ENCODE measurements around the gene ADRA2C.
A peak's percentile ranks its signal among the peaks of the same experiment; 100 is the strongest.

ADRA2C gene

DNA sequence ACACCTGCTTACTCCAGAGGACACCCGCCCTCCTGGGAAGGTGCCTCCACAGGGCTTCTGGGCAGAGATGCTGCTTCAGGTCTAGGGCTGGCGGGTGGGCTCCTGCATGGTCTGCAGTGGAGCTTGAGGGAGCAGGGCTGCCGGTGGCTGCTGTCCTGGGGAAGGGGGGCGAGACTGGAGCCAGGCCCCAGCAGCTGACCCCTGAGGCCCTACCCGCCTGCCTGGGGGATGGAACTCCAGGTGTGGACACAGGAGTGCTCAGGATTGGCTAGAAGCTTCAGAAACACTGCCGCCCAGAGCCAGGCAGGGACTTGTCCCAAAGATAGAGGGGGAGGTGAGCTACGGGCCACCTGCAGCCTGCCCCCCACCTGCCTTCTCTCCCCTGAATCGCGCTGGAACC lies 33.0 kb upstream of the ADRA2C start:
- no peak for DNase-seq (ENCODE audit: low read depth)

DNA sequence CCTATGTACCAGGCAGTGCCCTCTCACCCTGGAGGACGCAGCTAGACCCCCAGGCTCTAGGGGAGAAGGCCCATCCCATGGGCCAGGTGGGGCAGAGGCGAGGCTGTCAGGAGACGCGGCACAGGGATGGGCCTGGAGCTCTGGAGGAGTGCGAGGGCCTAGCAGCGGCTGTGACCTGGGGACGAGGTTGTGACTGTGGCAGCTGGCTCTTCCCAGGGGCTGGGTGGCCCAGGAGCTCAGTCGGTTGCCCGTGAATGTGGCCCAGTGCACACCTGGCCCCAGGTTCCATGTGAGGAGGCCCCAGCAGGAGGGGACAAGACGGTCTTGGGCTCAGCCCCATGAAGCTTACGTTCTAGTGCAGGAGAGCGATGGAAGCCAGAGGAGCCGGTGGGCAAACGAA lies 31.0 kb upstream of the ADRA2C start:
- no peak for DNase-seq (ENCODE audit: low read depth)

DNA sequence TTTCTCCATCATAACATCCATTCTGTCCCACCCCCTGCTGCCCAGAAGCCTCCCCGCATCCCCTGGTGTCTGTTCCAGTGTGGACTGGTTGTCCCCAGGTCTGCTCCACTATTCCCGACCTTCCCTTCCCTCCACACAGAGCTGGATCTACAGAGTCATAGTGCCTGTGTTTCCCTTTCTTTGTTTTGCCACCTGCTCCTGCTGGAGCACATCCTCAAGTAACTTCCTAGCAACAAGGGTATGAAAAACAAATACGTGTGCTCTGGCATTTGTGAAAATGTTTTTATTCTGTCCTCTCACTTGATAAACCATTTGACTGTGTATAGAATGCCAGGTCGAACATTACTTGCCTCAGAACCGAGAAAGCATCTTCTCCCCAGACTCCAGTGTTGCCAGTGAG lies 29.9 kb upstream of the ADRA2C start:
- DNase-seq (ENCODE audit: low read depth): no peak

DNA sequence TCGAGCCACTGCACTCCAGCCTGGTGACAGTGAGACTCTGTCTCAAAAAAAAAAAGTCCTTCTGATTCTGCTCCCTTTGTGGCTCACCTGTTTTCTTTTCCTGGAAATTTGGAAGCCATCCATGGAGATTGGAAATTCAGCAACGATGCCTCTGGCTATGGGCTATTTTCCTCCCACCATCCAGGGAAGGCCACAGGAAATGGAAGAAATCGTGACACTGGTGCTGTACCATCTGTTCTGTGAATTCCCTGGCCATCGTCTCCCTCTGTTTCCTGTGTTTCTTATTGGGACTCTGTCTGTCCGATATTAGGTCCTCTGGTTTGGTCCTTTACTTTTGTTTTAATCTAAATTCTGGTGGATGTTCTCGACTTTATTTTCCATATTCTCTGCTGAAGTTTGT lies 29.4 kb upstream of the ADRA2C start:
- no peak for DNase-seq (ENCODE audit: low read depth)

DNA sequence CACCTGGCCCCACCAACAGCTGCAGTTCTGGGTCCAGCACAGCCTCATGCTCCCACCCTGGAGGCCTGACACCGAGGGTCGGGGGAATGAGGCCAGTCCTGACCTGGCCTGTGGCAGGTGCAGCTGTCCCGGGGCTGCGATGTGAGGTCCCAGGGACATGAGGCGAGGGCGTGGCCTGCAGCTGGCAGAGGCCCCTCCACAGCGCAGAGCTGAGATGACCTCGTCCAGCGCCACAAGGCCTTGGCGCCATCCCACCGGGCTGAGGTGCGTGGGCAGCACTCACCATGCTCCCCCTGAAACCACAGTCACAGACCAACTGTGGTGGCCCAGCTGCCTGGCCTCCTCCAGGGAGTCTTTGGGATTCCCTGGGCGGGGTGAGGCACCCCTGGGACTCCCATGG lies 26.6 kb upstream of the ADRA2C start:
- DNase-seq (ENCODE audit: low read depth): no peak

DNA sequence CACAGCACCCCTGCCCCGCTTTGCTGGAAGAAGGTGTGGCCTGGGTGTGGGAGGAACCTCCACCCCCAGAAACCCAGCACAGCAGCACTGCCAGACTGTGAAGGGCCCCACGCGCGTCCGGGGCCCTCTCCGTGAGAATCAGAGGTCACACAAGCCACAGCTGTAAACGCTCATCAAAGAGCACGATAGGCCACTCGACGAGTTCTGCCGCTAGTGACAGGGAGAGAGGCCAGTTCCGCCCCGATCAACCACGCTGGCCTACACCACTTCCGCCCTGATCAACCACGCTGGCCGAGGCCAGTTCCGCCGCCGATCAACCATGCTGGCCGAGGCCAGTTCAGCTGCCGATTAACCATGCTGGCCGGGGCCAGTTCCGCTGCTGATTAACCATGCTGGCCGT lies 25.9 kb upstream of the ADRA2C start:
- DNase-seq (ENCODE audit: low read depth): peak; percentile 56

DNA sequence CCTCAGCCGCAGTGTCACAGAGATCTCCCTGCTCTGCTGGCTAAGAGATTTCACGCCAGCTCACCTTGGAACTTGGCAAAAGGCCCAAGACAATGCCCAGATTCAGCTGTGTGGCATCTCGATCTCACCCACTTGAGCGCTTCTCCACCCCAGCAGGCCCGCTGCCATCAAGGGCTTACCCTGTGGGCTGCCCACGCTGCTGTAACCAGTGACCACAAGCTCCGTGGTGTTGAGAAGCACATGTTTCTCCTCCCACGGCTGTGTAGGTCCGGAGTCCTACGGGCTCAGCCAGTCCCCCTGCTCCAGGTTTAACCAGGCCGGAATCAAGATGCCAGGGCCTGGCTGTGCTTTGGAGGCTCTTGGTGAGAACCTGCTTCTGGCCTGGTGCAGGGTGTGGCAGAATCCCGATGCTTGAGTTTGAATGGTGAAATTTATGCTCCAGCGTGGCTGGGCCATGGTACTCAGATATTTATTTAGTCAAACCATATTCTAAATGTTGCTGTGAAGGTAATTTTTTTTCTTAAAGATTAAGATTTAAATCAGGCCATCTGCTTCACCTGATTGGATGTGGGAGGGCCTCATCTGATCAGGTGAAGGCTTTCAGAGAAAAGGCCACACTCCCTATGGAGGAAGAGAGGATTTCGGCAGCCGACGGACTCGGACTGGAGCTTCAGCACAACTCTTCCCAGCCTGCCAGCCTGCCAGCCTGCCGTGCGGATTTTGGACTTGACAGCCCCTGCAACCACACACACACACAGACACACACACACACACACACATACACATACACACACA lies 24.8 kb upstream of the ADRA2C start:
- DNase-seq (ENCODE audit: low read depth): no peak

DNA sequence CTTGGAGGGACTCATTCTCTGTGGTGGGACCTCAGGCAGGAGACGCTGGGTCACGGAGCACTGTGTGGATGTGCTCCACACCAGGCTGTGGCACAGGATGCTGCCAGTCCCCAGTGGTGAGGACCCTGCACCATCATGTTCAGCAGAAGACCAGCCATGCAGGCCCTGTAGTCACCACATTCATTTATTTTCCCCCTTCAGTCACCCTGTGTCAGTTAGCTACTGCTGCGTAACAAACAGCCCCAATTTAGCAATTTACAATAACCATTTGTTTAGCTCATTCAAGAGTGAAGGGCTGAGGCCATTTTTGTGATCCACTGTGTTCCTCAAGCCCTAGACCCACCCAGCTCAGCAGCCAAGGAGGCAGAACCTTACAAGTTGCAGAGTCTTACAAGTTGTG lies 23.6 kb upstream of the ADRA2C start:
- no peak for DNase-seq (ENCODE audit: low read depth)

DNA sequence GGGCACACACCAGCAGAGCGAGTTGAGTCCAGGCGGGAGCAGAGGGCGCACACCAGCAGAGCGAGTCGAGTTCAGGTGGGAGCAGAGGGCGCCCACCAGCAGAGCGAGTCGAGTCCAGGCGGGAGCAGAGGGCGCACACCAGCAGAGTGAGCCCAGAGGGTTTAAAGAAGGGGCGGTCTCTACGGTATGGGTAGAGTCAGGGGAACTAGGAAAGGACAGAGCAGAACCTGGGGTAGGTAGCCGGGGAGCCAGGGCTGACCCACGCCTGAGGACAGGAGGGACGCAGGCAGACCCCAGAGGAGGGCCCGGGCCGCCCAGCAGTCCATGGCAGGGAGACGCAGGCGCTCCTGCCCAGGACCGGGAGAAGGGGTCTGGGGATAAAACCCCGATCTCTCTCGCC lies 22.0 kb upstream of the ADRA2C start:
- DNase-seq (ENCODE audit: low read depth): no peak

DNA sequence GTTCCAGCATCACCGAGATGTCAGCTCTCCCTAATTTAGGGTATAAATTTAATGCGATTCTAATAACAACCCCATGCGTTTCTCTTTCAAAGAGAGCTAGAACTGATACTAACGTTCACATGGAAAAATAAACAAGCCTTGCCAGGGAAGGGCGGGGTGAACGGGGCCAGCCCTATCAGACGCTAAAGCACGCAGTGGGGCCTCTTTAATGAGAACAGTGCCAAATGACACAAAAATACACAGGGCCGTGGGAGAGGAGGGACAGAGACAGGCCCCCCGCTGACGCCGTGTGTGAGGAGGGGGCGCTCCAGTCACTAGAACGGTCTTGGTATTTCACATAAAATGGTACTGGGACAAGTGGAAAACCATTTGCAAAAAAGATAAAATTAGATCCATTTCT lies 21.3 kb upstream of the ADRA2C start:
- DNase-seq (ENCODE audit: low read depth): no peak

DNA sequence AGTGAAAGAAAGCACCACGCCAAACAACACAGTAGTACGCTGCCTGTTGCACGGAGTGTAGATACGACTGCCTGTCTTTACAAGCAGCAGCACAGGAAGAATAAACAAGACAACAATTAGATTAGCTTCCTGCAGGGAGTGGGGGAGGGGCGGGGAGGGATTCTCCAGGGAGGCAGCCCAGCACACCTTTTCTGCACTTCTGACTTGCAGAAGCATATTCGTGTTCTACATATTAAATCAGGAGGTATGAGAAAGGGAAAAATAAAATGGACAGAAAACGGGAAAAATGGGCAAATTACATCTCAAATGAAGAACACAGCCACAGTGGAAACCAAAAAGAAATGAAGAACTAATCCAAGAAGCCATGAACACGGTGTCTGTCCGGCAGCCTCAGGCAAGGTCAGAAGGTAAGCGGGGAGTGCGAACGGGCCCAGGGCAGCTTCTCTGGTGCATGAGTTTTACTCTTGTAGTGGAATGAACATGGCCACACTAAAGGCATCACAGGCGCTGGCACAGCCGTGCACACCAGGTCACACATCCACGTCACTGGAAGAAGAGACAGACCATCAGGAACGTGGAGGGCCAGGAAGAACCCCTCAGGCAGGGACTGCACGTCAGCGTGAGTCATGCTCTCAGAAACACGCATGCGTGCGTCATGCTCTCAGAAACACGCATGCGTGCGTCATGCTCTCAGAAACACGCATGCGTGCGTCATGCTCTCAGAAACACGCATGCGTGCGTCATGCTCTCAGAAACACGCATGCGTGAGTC lies 20.1 kb upstream of the ADRA2C start:
- no peak for DNase-seq (ENCODE audit: low read depth)

DNA sequence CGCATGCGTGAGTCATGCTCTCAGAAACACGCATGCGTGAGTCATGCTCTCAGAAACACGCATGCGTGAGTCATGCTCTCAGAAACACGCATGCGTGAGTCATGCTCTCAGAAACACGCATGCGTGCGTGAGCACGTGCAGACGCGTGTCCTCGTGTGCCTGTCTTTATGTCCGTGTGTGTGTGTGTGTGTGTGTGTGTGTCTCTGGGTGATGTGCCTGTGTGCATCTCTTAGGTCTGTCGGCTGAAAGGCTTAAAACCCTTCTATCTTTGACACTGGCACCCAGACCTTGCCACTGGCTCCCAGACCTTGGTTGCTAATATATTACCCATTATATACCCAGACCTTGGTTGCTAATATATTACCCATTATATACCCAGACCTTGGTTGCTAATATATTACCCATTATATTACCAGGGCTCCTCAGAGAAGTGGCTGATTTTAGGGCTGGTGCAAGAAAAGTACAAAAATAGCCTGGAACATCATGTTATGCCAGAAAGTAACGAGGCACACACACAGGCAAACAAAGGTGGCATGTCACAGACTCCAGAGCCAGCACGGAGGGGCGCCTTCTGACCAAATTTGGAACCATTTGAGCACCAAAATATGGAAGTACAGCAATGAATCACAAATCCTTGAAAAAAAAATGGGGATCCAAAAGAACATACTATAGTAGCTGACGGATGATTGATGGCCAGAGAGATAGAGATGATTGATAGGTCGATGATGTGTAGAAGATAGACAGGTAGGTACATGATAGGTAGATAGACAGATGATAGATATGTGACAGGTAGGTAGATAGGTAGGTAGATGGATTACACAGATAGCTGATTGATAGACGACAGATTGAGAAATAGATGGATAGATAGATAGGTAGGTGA lies 19.2 kb upstream of the ADRA2C start:
- no peak for DNase-seq (ENCODE audit: low read depth)

DNA sequence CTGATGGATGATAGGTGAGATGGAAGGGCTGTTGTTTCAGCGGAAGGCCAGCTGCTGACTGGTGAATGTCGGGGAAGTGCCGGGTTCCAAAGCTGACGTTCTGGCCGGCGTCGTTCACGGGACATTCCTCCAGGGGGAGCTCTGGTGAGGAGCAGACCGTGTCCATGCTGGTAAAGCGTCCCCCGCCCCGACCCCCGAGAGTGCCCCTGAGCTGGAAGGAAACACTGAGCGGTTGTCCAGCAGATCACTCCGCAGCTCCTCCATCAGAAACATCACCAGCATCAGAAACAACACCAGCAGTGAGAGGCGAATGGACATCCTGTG lies 18.6 kb upstream of the ADRA2C start:
- no peak for DNase-seq (ENCODE audit: low read depth)

DNA sequence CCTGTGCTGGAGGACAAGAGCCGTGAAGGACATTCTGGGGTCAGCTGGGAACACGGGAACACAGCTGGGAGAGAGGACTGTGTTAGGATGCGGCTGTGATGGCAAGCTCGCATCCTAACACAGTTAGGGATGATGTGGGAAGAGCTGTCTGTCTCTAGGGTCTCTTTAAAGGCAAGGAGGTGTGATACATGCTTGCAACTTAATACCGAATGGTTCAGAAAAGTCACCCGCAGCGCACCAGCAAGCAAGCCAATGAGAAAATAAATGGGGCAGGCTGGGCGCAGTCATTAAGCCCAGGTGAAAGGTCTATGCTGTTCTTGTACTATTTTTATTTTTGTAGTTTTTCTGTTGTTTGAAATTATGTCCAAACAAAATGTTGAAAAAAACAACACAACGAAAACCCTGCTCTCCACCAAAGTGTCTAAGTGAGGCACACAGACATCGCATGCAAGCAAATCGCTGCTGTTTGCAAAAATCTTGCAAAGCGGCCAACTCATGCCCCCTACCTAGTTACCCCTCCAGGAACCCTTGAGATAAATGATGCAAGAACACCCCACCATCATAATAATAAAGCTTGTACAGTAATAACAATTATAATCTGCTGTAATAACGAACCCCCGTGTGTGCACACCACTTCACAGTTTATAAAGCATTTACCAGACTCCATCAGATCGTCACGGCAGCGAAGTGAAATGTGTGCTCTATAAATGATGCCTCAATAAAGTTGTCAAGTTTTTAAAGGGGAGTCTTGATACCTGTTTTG lies 17.9 kb upstream of the ADRA2C start:
- DNase-seq (ENCODE audit: low read depth): no peak

DNA sequence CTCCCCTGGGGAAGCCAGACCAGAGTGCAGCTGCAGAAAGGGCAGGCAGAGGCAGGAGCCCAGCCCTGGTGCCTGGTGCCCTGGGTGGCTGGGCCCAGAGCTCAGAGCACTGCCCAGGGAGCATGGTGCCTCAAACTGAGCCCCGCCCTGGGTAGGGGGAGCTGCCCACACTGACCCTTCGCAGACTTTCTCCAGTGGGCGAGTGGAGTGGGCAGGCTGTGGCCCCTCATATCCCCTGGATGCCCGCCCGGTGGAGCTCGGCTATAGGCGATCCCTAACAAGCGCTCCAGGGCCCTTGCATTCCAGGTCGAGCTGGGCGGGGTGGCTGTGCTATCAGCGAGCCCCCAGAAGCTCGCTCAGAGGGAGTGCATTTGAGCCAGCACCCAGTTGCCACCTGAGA lies 17.1 kb upstream of the ADRA2C start:
- DNase-seq (ENCODE audit: low read depth): no peak

DNA sequence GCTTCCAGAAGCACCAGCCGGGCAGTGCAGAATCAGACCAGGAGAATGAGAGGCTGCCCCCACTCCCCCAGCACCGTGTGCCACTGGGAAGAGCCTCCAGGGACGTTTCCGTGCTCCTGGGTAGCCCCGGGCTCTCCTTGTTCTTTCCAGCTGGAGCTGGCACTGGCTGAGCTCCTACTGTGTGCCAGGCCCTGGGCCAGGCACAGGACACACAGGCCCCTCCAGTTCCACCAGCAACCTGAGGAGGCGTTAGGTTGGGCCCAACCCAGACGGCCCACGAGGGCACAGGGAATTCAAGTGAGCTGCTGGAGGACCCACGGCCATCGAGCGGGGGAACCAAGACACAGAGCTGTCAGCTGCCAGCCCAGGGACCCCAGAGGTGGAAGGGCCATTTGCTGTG lies 15.9 kb upstream of the ADRA2C start:
- DNase-seq (ENCODE audit: low read depth): no peak

DNA sequence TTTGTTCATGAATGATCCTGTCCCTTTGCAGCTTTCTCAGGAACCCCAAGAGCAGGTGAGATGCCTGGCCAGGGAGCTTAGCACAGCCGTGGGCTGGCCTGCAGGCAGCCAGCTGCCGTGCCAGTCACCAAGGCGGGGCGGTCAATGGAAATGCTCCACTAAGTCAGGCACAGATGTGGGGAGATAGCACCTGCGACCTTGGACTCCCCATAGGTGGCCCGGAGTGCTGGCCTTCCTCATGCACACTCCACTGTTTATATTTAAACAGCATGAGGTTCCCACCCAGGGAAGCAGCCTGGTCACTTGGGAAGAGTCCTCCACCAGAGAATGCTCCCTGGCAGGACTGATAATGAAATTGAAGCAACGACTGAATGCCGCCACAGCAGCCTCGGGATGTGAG lies 14.2 kb upstream of the ADRA2C start:
- no peak for DNase-seq (ENCODE audit: low read depth)

DNA sequence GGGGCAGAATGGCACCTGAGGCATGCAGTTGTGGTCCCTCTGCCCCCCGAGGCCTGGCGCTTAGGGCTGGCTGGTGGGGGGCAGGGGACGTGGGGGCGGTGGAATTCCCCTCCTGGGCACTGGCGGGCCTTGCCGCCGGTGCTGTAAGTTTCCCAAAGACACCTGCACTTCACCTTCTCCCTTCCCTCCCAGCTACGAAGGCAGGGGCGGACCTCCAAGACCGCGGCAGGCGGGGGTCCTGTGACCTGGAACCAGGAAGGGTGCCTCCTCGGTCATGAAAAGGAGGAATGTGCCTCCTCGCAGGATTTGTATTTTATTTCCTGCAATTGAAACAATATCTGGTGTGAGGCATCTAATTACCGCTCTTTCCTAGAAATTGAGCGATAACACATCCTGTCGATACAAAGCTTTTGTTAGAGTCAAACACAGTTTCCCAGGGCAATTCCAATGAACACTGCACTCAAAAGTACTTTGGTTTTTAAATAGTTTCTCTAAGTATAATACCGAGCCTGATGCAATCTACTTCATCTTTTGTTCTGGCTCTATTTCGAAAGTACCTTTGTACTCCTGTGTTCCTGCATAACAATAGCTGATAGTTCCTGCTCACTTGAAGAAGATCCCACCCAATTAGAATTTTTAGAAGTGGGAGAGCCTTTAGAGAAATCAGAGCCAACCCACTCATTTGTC lies 12.3 kb upstream of the ADRA2C start:
- DNase-seq (ENCODE audit: low read depth): no peak

DNA sequence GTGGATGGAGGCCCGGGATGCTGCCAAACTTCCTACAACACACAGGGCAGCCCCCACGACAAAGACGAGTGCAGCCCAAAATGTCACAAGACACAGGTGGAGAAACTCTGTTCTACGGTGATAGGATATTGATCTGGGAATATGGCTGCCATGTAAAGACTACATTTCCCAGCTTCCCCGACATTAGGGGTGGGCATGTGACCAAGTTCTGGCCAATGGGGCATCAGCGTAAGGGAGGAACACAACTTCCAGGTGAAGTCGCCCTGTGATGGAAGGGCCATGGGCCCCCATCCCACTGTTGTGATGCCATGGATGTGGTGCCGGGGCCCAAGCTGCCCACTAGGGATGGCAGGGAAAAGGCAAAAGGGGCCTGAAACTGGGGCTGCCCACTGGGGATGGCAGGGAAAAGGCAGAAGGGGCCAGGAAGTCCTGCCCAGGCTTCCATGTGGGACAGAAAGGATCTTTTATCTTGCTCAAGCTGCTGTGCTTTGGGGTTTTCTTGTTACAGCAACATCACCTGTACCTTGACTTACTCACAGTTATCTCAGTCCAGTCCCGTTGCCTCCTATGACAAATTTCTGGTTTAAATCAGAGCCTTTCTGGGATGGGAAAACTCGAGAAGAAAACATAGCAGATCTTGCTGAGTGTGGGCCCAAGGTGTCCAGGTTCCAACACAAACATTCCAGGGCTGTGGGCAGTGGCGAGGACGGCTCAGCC lies 9.7 kb upstream of the ADRA2C start:
- no peak for DNase-seq (ENCODE audit: low read depth)

DNA sequence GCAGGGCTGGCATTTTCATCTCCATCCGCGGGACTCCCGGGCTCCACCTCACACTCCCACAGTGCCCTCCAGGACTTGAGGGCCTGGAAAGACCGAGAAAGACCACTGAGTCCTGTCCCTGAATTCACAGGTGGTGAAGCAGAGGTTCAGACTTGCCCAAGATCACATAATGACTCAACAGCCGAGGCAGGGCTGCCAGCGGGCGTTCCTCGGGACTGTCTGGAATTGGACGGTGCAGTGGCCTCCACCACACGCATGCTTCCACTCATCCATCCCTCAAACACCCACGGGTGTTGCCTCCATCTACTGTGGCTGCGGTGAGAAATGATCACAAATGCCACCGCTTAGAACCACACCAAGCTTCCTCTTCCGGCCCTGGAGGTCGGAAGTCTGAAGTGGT lies 6.9 kb upstream of the ADRA2C start:
- no peak for DNase-seq (ENCODE audit: low read depth)

DNA sequence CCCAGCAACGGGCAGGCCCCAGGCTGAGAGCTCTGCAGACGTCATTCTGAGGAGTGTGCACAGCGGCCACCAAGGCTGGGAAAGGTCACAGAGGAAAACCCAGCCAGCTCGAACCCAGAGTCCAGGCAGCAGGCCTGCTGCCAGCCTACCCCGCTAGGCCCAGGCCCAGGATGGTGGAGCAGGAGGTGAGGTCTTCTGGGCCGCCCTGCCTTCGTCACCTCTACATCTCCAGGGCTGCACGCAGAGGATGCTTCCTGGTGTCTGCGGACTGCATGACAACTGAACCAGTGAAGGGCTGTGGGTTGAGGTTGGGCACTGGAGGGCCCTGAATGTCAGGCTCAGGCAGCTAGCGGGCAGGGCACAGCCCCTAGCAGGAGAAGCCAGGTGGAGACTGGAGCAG lies 5.8 kb upstream of the ADRA2C start:
- DNase-seq (ENCODE audit: low read depth): no peak
